Ovary (tissue), 9 donors: ENCODE results near the gene MYCBPAP. TPM values are rescaled to one million over a fixed set of nuclear protein-coding genes. Genes with fewer than 3 reads are reported as not detected.
A peak's percentile ranks its signal among the peaks of the same experiment; 100 is the strongest.

ENCODE experiments used
- DNase-seq, 5 donors: peaks; one replicate each; pipeline ENCODE4 v3.0.0-alpha.2; 2019 to 2020
- H3K27ac ChIP-seq, 2 donors: fragments of 200-600 bp; one replicate each; pipeline versions ENCODE4 v1.5.1 to v1.8.0; 2019 to 2022
- H3K27me3 ChIP-seq: fragments of 200-600 bp; one replicate; pipeline ENCODE4 v1.8.0; 2022
- H3K36me3 ChIP-seq: fragments of 200-600 bp; sonication (generic); one replicate; pipeline ENCODE4 v1.5.1; 2019
- H3K4me1 ChIP-seq: one replicate; pipeline ENCODE4 v1.8.1; 2013; ENCODE audit warnings: mild to moderate bottlenecking, moderate library complexity; ENCODE audit not compliant: insufficient read depth
- H3K4me3 ChIP-seq: fragments of 200-600 bp; sonication (generic); one replicate; pipeline ENCODE4 v1.5.1; 2017
- H3K9me3 ChIP-seq, 2 donors: fragments of 200-600 bp in 1 of 2; sonication (generic) in 1 of 2; one replicate each; pipeline versions ENCODE4 v1.5.1 to v1.8.1; 2013 to 2019; ENCODE audit warnings: mild to moderate bottlenecking in 1 of 2, moderate library complexity in 1 of 2
- EP300 ChIP-seq: sonication (generic); formaldehyde crosslinking; IDR thresholded peaks from one replicate; pipeline ENCODE4 v1.6.1; 2017; ENCODE audit warnings: antibody characterized with exemption
- POLR2A ChIP-seq: fragments of 450-650 bp; IDR thresholded peaks from one replicate; pipeline ENCODE4 v1.6.1; 2017; ENCODE audit warnings: antibody characterized with exemption, mild to moderate bottlenecking, moderate library complexity
- WGBS, 3 donors: extraction: QIAGEN DNeasy Blood & Tissue Kit in 1 of 3; methylation state at CpG; one replicate each; pipeline versions ENCODE4 v1.1.5 to v1.1.7; 2013 to 2017; 5-methylcytosine and 5-hydroxymethylcytosine counted together
- intact Hi-C, 4 donors: fragments of 100-400 bp; cut with DNase I; formaldehyde crosslinking; loops; one replicate each; pipeline versions ENCODE4 v1.11.0 to v1.15.1; 2022 to 2023
- polyA plus RNA-seq, 2 donors: library from polyadenylated mRNA; stranded (reverse); fragments of 200-250 nt in 1 of 2; fragments of 350-450 nt in 1 of 2; fragmentation: Illumina TruSeq in 1 of 2; extraction: RNeasy Lipid Tissue Mini Kit (QIAGEN cat#74804) in 1 of 2; gene quantifications; one replicate each; pipeline ENCODE4 v1.2.3, GENCODE V29; 2013 to 2014
- total RNA-seq, 7 donors: library from RNA; depleted of rRNA in 2 of 7; stranded (reverse); fragments of >200 nt in 2 of 7; fragmentation: NEBNext Ultra II Directional in 3 of 7; extraction: Animal tissue kit (Norgen Biotek cat#: 25700) in 3 of 7; gene quantifications; one replicate each; pipeline versions ENCODE4 v1.1.0 to v1.2.4, GENCODE V29; 2016 to 2023
- TF ChIP-seq, protein P1 (sequence below), 3 donors: fragments of 450-650 bp in 2 of 3; fragments of 200-600 bp in 1 of 3; IDR thresholded peaks; one replicate each; pipeline versions ENCODE4 v1.5.1 to v1.8.0; 2016 to 2022; ENCODE audit warnings: antibody characterized with exemption in 3 of 3, mild to moderate bottlenecking in 1 of 3
- donor health status: DM: no; HTN: no; CAD: no; lungs with moderate emphysema.
- donor health status: DM: no; HTN: no; CAD: no.
- donor health status: Bipolar disorder and iron deficiency.
- donor health status: DM: yes; HTN: yes; CAD: no.
- donor health status: DM: no; HTN: no; CAD: no.
- donor health status: DM: yes; HTN: yes; CAD: no.

Gene MYCBPAP
- total and polyA plus RNA-seq, 9 donors, result 2.5 to 9.7 (median 4.5) TPM

- peak overlapping the region; percentile 51 for H3K4me3 ChIP-seq
- TF ChIP-seq, protein P1, sequence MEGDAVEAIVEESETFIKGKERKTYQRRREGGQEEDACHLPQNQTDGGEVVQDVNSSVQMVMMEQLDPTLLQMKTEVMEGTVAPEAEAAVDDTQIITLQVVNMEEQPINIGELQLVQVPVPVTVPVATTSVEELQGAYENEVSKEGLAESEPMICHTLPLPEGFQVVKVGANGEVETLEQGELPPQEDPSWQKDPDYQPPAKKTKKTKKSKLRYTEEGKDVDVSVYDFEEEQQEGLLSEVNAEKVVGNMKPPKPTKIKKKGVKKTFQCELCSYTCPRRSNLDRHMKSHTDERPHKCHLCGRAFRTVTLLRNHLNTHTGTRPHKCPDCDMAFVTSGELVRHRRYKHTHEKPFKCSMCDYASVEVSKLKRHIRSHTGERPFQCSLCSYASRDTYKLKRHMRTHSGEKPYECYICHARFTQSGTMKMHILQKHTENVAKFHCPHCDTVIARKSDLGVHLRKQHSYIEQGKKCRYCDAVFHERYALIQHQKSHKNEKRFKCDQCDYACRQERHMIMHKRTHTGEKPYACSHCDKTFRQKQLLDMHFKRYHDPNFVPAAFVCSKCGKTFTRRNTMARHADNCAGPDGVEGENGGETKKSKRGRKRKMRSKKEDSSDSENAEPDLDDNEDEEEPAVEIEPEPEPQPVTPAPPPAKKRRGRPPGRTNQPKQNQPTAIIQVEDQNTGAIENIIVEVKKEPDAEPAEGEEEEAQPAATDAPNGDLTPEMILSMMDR (IDR thresholded peaks at IDR 0.05), result no peak
- H3K36me3 ChIP-seq, result no peaks in the 10 kb centered on the region
- WGBS, 3 donors, result 0 to 2% (median 1%) methylated on average over 1 to 27 of the region's 27 CpGs
- peak in 1 of 5 donors; percentile 62 for DNase-seq
- intact Hi-C loops, result no loop called here
- H3K27ac ChIP-seq, result peak overlapping the region in 1 of 2 donors; percentile 32
- H3K9me3 ChIP-seq, result no peaks in the 10 kb centered on the region
- H3K4me1 ChIP-seq, result peaks cover 17% of the 10 kb centered on the region
- no peaks in the 10 kb centered on the region for H3K27me3 ChIP-seq
Measured at GRCh38 chr17:50561746-50562141, 53.5 kb downstream of the MYCBPAP start.

GRCh38 chr17:50562242-50563091, 54.2 kb downstream of the MYCBPAP start:
- DNase-seq, result peak in 1 of 5 donors; percentile 61
- peaks cover 17% of the 10 kb centered on the region for H3K4me1 ChIP-seq
- H3K36me3 ChIP-seq, result no peaks in the 10 kb centered on the region
- TF ChIP-seq, protein P1 (IDR thresholded peaks at IDR 0.05), result no peak
- H3K27me3 ChIP-seq, result no peaks in the 10 kb centered on the region
- intact Hi-C loops, result no loop called here
- no peak overlapping the region for H3K4me3 ChIP-seq
- H3K27ac ChIP-seq, result no peak overlapping the region
- no peaks in the 10 kb centered on the region for H3K9me3 ChIP-seq
- WGBS, 3 donors, result 33 to 37% (median 34%) methylated on average over 21 to 22 of the region's 22 CpGs

DNA sequence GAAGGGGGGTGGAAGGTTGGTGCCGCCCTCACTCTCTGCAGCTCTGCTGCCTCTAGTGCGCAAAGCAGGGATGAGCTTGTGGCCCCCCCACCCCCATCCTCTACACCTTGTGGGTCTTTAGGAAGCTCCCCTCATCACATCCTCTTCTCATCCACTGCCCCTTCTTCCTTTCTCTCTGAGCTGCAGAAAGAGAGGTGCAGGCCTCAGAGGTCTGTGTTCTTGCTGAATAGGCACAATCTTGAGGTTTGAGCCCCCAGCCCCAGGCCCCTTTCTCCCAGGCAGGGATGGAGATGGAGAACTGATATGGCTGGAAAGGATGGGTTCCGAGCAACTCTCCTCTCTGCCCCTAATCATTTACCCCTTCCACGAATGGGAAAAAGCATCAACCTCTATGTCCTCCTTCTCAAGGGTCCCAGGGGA, 54.9 kb downstream of the MYCBPAP start:
- intact Hi-C loops, result no loop called here
- no peaks in the 10 kb centered on the region for H3K36me3 ChIP-seq
- no peak for DNase-seq
- TF ChIP-seq, protein P1 (IDR thresholded peaks at IDR 0.05), result no peak
- TF ChIP-seq EP300 (no peak), POLR2A (no peak)
- peaks cover 17% of the 10 kb centered on the region for H3K4me1 ChIP-seq
- no peaks in the 10 kb centered on the region for H3K27me3 ChIP-seq
- no peak overlapping the region for H3K4me3 ChIP-seq
- H3K9me3 ChIP-seq, result no peaks in the 10 kb centered on the region
- no peak overlapping the region for H3K27ac ChIP-seq
- 75 to 82% (median 76%) methylated on average over 4 of the region's 4 CpGs for WGBS, 3 donors

GRCh38 chr17:50564916-50565315, 56.7 kb downstream of the MYCBPAP start:
- Histone ChIP-seq H3K27me3 (no peaks in the 10 kb centered on the region), H3K27ac (peak overlapping the region in 1 of 2 donors; percentile 76), H3K4me1 (peaks cover 10% of the 10 kb centered on the region), H3K9me3 (no peaks in the 10 kb centered on the region), H3K4me3 (no peak overlapping the region), H3K36me3 (no peaks in the 10 kb centered on the region)
- WGBS, 3 donors, result 2 to 4% (median 3%) methylated on average over 19 of the region's 19 CpGs
- intact Hi-C loops, result no loop called here
- TF ChIP-seq, protein P1 (IDR thresholded peaks at IDR 0.05), result no peak
- TF ChIP-seq POLR2A (no peak), EP300 (no peak)
- peak; percentile 81 to 87 (median 84) for DNase-seq
